ENCODE results near the gene C1orf87. TPM values are rescaled to one million over a fixed set of nuclear protein-coding genes. Genes with fewer than 3 reads are reported as not detected.
A peak's percentile ranks its signal among the peaks of the same experiment; 100 is the strongest.
"Not testable (repeated sequence)": the region's sequence is repeated elsewhere in the genome, so short reads cannot be mapped to it uniquely, and the experiment has no call there.

Gene C1orf87
- total RNA-seq, 1 experiment from 2014 or later = not detected

- Histone ChIP-seq H3K9me3 (replicated peaks) (no peaks in the 10 kb centered on the region), H3K27ac (peak overlapping the region; percentile 8; the same call in 1 of the 2 replicates), H3K4me3 (peak overlapping the region; percentile 36), H3K36me3 (no peaks in the 10 kb centered on the region), H3K27me3 (no peaks in the 10 kb centered on the region; the same call in 1 of the 2 replicates), H3K4me1 (no peaks in the 10 kb centered on the region; the same call in 1 of the 2 replicates)
- DNase-seq = peak; percentile 73 to 90
Measured at GRCh38 chr1:59971464-59971911, 102.1 kb downstream of the C1orf87 start.

- DNase-seq; H3K4me3 ChIP-seq; H3K9me3 ChIP-seq (replicated peaks); H3K36me3 ChIP-seq; H3K27me3 ChIP-seq; H3K4me1 ChIP-seq; H3K27ac ChIP-seq: not testable (repeated sequence)
Measured at GRCh38 chr1:59969542-59970175, 103.9 kb downstream of the C1orf87 start.

DNA sequence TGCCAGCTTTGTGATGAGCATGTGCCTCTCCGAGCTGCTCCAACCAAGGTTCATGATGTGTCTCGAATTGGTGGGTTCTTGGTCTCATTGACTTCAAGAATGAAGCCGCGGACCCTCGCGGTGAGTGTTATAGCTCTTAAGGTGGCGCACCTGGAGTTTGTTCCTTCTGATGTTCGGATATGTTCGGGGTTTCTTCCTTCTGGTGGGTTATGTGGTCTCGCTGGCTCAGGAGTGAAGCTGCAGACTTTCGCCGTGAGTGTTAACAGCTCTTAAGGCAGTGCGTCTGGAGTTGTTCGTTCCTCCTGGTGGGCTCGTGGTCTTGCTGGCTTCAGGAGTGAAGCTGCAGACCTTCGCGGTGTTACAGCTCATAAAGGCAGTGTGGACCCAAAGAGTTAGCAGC is 104.8 kb downstream of the C1orf87 start:
- H3K27ac ChIP-seq; H3K36me3 ChIP-seq; H3K4me3 ChIP-seq; H3K4me1 ChIP-seq; DNase-seq; H3K27me3 ChIP-seq; H3K9me3 ChIP-seq (replicated peaks): not testable (repeated sequence)

DNA sequence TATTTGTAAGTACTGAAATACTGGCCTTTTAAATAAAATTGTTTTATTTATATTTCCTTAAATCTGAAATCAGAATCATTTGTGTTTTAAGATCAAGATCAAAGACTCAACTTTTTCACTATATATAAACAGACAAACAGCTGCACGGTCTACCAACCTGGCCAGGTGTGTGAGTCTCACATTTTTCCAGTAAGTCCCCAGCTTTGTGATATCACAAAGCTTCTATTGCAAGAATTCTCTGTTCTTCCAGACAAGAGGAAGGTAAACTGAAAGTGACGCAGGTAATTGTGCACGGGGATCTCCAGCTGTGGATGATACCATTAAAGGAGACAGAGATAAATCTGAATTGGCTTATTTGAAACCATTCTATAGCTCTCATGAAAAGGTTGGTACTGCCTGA is 105.8 kb downstream of the C1orf87 start:
- H3K4me1 ChIP-seq = no peaks in the 10 kb centered on the region; the same call in 1 of the 2 replicates
- no peaks in the 10 kb centered on the region for H3K36me3 ChIP-seq
- no peaks in the 10 kb centered on the region for H3K27me3 ChIP-seq
- no peak for DNase-seq
- no peaks in the 10 kb centered on the region for H3K9me3 ChIP-seq (replicated peaks)
- H3K4me3 ChIP-seq = no peak overlapping the region
- no peak overlapping the region for H3K27ac ChIP-seq

DNA sequence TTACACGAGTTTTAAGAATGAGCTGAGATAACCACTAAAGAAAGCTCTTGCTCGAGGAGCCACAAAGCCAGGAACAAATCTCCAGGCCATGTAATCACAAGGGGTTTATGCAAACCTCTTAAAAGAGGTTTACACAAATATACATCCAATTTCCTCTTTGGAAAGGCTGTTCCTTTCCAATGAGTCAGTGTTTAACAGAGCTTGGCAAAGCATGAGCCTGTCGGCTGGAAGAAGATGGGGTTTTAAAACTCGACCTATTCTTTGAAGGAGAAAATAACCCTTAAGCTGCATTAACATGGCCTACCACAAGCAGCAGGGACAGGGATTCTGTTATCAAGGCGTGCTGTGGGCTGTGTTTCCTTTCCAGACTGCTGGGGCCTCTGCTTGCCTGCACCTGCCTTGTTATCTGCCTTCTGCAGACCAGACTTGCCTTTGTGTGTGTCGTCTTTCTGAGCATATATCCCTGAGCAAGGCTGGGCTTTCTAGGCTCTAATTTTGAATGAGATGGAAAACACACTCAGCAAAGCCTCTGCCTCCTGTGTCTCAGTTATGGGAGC is 106.4 kb downstream of the C1orf87 start:
- Histone ChIP-seq H3K9me3 (replicated peaks) (no peaks in the 10 kb centered on the region), H3K4me3 (no peak overlapping the region), H3K36me3 (no peaks in the 10 kb centered on the region), H3K27ac (no peak overlapping the region), H3K4me1 (no peaks in the 10 kb centered on the region; the same call in 1 of the 2 replicates), H3K27me3 (no peaks in the 10 kb centered on the region)
- peak in 1 of 2 experiments; percentile 36 for DNase-seq

DNA sequence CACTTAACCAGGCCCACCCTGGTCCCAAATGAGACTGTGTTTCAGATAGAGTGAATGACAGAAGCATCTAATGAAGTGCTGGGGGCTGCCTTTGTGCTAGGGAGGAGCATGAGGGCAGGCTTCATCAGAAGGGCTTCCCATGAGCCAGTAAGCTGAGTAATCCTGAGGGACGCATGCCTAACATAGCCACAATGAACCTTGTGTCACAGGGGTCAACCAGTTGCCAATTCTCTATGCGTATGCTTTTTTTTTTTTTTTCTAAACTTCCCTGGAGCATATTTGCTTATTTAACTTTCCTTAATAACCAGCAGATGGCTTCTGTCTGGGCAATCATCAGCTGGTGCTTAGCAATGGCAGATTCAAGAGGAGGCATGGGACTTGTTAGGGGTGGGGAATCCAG is 121.5 kb downstream of the C1orf87 start:
- no peaks in the 10 kb centered on the region for H3K27me3 ChIP-seq
- DNase-seq = peak in 1 of 2 experiments; percentile 30
- H3K9me3 ChIP-seq (replicated peaks) = no peaks in the 10 kb centered on the region
- H3K36me3 ChIP-seq = no peaks in the 10 kb centered on the region
- no peak overlapping the region for H3K27ac ChIP-seq
- H3K4me3 ChIP-seq = no peak overlapping the region
- H3K4me1 ChIP-seq = peaks cover 8% of the 10 kb centered on the region

- no peak overlapping the region for H3K4me3 ChIP-seq
- H3K27me3 ChIP-seq = no peaks in the 10 kb centered on the region
- H3K36me3 ChIP-seq = no peaks in the 10 kb centered on the region
- no peak overlapping the region for H3K27ac ChIP-seq
- peaks cover 11% of the 10 kb centered on the region for H3K4me1 ChIP-seq
- DNase-seq = no peak
- no peaks in the 10 kb centered on the region for H3K9me3 ChIP-seq (replicated peaks)
Measured at GRCh38 chr1:59949648-59950047, 123.9 kb downstream of the C1orf87 start.

DNA sequence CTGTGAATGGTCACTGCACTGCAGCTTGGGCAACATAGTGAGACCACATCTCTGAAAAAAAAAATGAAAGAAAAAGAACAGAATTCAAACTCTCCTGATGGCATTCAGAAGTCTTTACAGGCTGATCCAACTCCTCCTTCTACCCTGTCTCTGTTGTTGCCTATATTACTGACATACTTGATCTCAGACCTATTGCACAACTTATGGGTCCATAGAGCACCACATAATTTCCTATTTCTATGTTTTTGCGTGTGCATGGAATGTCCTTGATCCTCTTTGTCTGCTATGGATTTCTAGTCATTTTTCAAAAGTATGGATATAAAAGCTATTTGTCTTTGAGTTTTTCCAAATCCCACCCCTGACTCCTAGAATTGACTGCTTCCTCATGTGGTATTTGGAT is 124.6 kb downstream of the C1orf87 start:
- no peak for DNase-seq
- no peak overlapping the region for H3K4me3 ChIP-seq

GRCh38 chr1:59947047-59947938 is 126.3 kb downstream of the C1orf87 start:
- peak; percentile 71 to 92 for DNase-seq
- H3K36me3 ChIP-seq = no peaks in the 10 kb centered on the region
- H3K27me3 ChIP-seq = no peaks in the 10 kb centered on the region
- H3K4me1 ChIP-seq = peaks cover 11% of the 10 kb centered on the region
- no peak overlapping the region for H3K4me3 ChIP-seq
- H3K9me3 ChIP-seq (replicated peaks) = no peaks in the 10 kb centered on the region
- 0 out of 2 replicates have a peak overlapping the region, but pooled peaks have one; percentile 3 for H3K27ac ChIP-seq

More for the DNA sequence above, 124.6 kb downstream of the C1orf87 start:
- no peaks in the 10 kb centered on the region for H3K27me3 ChIP-seq
- H3K4me1 ChIP-seq = peaks cover 11% of the 10 kb centered on the region
- H3K36me3 ChIP-seq = no peaks in the 10 kb centered on the region
- no peak overlapping the region for H3K27ac ChIP-seq
- no peaks in the 10 kb centered on the region for H3K9me3 ChIP-seq (replicated peaks)

DNA sequence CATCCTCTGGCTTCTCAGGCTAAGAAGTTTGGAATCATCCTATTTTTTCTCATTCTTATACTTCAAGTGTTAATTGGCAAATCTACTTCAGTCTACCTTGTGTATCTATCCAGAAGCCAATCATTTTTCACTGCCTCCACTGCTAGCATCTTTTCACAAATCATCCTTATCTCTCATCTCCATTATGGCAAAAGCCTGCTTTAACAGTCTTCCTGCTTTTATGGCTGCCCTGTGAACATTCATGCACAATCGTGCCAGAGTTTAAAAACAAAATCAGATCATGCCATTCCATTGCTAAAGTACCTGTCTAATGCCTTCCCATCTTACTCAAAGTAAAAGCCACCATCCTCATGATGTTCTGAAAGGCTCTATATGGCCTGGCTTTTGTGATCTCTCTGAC is 127.8 kb downstream of the C1orf87 start:
- Histone ChIP-seq H3K27ac (no peak overlapping the region), H3K4me3 (no peak overlapping the region), H3K9me3 (replicated peaks) (no peaks in the 10 kb centered on the region), H3K27me3 (no peaks in the 10 kb centered on the region), H3K4me1 (peaks cover 7% of the 10 kb centered on the region), H3K36me3 (no peaks in the 10 kb centered on the region)
- no peak for DNase-seq

Other genes with a start within 250 kb of the C1orf87 start
- gene CYP2J2, start 147.0 kb downstream of the C1orf87 start, total RNA-seq (2014; rRNA removed; shearing (Covaris generic)) = 1.9 and 2.6 TPM in 2 replicates

Data from SJCRH30 (cell line).